Astrocyte (in vitro differentiated cells and primary cell): ENCODE data around the gene GIPC3. TPM values are rescaled to one million over a fixed set of nuclear protein-coding genes. Genes with fewer than 3 reads are reported as not detected.

Experiments used
- DNase-seq: peaks from one replicate; pipeline ENCODE4 v3.0.0-alpha.2; 2010; ENCODE audit warnings: low read depth
- FAIRE-seq: peaks from 2 replicates; lab custom pipeline; 2011; peaks lifted over from hg19 to GRCh38; lab: Jason Lieb, UNC
- H2AFZ ChIP-seq: 2 replicates; pipeline ENCODE4 v1.6.0; 2012; ENCODE audit warnings: low read depth, low read length, inconsistent platforms
- H3K27ac ChIP-seq: 2 replicates; pipeline ENCODE4 v1.5.1; 2011; ENCODE audit warnings: low read depth, low read length, inconsistent platforms
- H3K27me3 ChIP-seq: 2 replicates; pipeline ENCODE4 v1.6.0; 2011; ENCODE audit warnings: low read length, inconsistent platforms; ENCODE audit not compliant: insufficient read depth
- H3K36me3 ChIP-seq: 2 replicates; pipeline ENCODE4 v1.5.1; 2011; ENCODE audit warnings: low read length, inconsistent platforms; ENCODE audit not compliant: insufficient read depth
- H3K4me1 ChIP-seq: 2 replicates; pipeline ENCODE4 v1.5.1; 2011; ENCODE audit warnings: low read length, inconsistent platforms; ENCODE audit not compliant: insufficient read depth
- H3K4me2 ChIP-seq: 2 replicates; pipeline ENCODE4 v1.6.0; 2012; ENCODE audit warnings: low read length, inconsistent platforms
- H3K4me3 ChIP-seq: 2 replicates; pipeline ENCODE4 v1.5.1; 2011; ENCODE audit warnings: low read depth, mild to moderate bottlenecking, low read length, inconsistent platforms; ENCODE audit not compliant: insufficient read depth
- H3K79me2 ChIP-seq: 2 replicates; pipeline ENCODE4 v1.6.0; 2012; ENCODE audit warnings: mild to moderate bottlenecking, low read length, inconsistent platforms; ENCODE audit not compliant: insufficient read depth
- H3K9ac ChIP-seq: 2 replicates; pipeline ENCODE4 v1.6.0; 2012; ENCODE audit warnings: mild to moderate bottlenecking, low read length, inconsistent platforms
- H3K9me3 ChIP-seq: 2 replicates; pipeline ENCODE4 v1.5.1; 2012; ENCODE audit warnings: low read depth, mild to moderate bottlenecking, low read length, inconsistent platforms; ENCODE audit not compliant: insufficient read depth
- H4K20me1 ChIP-seq: 2 replicates; pipeline ENCODE4 v1.6.0; 2012; ENCODE audit warnings: low read length, inconsistent platforms; ENCODE audit not compliant: insufficient read depth
- H3K27ac Mint-ChIP-seq: one replicate; pipeline ENCODE4 v1.8.0; 2021; ENCODE audit warnings: mild to moderate bottlenecking, mixed read lengths; ENCODE audit not compliant: unreplicated experiment
- H3K27me3 Mint-ChIP-seq: one replicate; pipeline ENCODE4 v1.8.0; 2021; ENCODE audit warnings: low read depth, mixed read lengths; ENCODE audit not compliant: unreplicated experiment
- H3K36me3 Mint-ChIP-seq: one replicate; pipeline ENCODE4 v1.8.0; 2021; ENCODE audit warnings: low read depth, mixed read lengths; ENCODE audit not compliant: unreplicated experiment
- H3K4me1 Mint-ChIP-seq: one replicate; pipeline ENCODE4 v1.8.0; 2021; ENCODE audit warnings: low read depth, mixed read lengths; ENCODE audit not compliant: unreplicated experiment
- H3K4me3 Mint-ChIP-seq: one replicate; pipeline ENCODE4 v1.8.0; 2021; ENCODE audit warnings: mild to moderate bottlenecking, moderate library complexity, mixed read lengths; ENCODE audit not compliant: unreplicated experiment
- H3K9me3 Mint-ChIP-seq: one replicate; pipeline ENCODE4 v1.8.0; 2021; ENCODE audit warnings: mild to moderate bottlenecking, mixed read lengths; ENCODE audit not compliant: unreplicated experiment
- EZH2 ChIP-seq: IDR thresholded peaks from 2 replicates; pipeline ENCODE4 v1.6.1; 2012; ENCODE audit warnings: mild to moderate bottlenecking, low read length, inconsistent platforms; ENCODE audit not compliant: insufficient read depth
- total RNA-seq: library from RNA; stranded (reverse); gene quantifications from 2 replicates; pipeline ENCODE4 v1.2.1, GENCODE V29; 2021
- TF ChIP-seq, protein P1 (sequence below): IDR thresholded peaks from 2 replicates; pipeline ENCODE4 v1.5.1; 2011; ENCODE audit warnings: low read depth, mild to moderate bottlenecking, inconsistent platforms, low read length, moderate library complexity; ENCODE audit not compliant: insufficient read depth

Gene GIPC3
- total RNA-seq, 1 donor from 2014 or later = 0.09 TPM

GRCh38 chr19:3632098-3632497 lies 46.8 kb downstream of the GIPC3 start:
- FAIRE-seq (no peak), DNase-seq (no peak)
- no peak overlapping the region for H3K9ac ChIP-seq
- H3K27me3 Mint-ChIP-seq = no peaks in the 10 kb centered on the region
- H4K20me1 ChIP-seq = no peaks in the 10 kb centered on the region
- H3K9me3 Mint-ChIP-seq = no peaks in the 10 kb centered on the region
- no peaks in the 10 kb centered on the region for H3K36me3 ChIP-seq
- H3K9me3 ChIP-seq = no peaks in the 10 kb centered on the region
- H3K79me2 ChIP-seq = no peaks in the 10 kb centered on the region
- no peak overlapping the region for H3K27ac ChIP-seq
- H3K4me3 Mint-ChIP-seq = no peak overlapping the region
- H3K4me1 Mint-ChIP-seq = no peaks in the 10 kb centered on the region
- H3K36me3 Mint-ChIP-seq = peaks cover 4% of the 10 kb centered on the region
- TF ChIP-seq, protein P1, sequence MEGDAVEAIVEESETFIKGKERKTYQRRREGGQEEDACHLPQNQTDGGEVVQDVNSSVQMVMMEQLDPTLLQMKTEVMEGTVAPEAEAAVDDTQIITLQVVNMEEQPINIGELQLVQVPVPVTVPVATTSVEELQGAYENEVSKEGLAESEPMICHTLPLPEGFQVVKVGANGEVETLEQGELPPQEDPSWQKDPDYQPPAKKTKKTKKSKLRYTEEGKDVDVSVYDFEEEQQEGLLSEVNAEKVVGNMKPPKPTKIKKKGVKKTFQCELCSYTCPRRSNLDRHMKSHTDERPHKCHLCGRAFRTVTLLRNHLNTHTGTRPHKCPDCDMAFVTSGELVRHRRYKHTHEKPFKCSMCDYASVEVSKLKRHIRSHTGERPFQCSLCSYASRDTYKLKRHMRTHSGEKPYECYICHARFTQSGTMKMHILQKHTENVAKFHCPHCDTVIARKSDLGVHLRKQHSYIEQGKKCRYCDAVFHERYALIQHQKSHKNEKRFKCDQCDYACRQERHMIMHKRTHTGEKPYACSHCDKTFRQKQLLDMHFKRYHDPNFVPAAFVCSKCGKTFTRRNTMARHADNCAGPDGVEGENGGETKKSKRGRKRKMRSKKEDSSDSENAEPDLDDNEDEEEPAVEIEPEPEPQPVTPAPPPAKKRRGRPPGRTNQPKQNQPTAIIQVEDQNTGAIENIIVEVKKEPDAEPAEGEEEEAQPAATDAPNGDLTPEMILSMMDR = no peak
- H2AFZ ChIP-seq = no peak overlapping the region
- no peak overlapping the region for H3K4me3 ChIP-seq
- H3K4me1 ChIP-seq = no peaks in the 10 kb centered on the region
- H3K4me2 ChIP-seq = no peak overlapping the region
- no peak overlapping the region for H3K27ac Mint-ChIP-seq
- H3K27me3 ChIP-seq = no peaks in the 10 kb centered on the region

GRCh38 chr19:3632739-3633558 lies 47.7 kb downstream of the GIPC3 start:
- Histone ChIP-seq H3K79me2 (no peaks in the 10 kb centered on the region), H2AFZ (no peak overlapping the region), H3K27ac (no peak overlapping the region), H4K20me1 (no peaks in the 10 kb centered on the region), H3K4me2 (no peak overlapping the region), H3K4me1 (no peaks in the 10 kb centered on the region), H3K27me3 (no peaks in the 10 kb centered on the region), H3K36me3 (no peaks in the 10 kb centered on the region), H3K4me3 (no peak overlapping the region), H3K9ac (no peak overlapping the region), H3K9me3 (no peaks in the 10 kb centered on the region)
- Mint-ChIP-seq H3K4me3 (no peak overlapping the region), H3K27me3 (no peaks in the 10 kb centered on the region), H3K27ac (no peak overlapping the region), H3K4me1 (no peaks in the 10 kb centered on the region), H3K9me3 (no peaks in the 10 kb centered on the region), H3K36me3 (peaks cover 4% of the 10 kb centered on the region)
- DNase-seq = no peak
- no peak for FAIRE-seq
- TF ChIP-seq EZH2 = no peak
- TF ChIP-seq, protein P1 = no peak

- Mint-ChIP-seq H3K4me1 (no peaks in the 10 kb centered on the region), H3K36me3 (peaks cover 5% of the 10 kb centered on the region), H3K27ac (no peak overlapping the region), H3K4me3 (no peak overlapping the region), H3K27me3 (no peaks in the 10 kb centered on the region), H3K9me3 (no peaks in the 10 kb centered on the region)
- no peak overlapping the region for H3K4me2 ChIP-seq
- H2AFZ ChIP-seq = no peak overlapping the region
- no peaks in the 10 kb centered on the region for H3K9me3 ChIP-seq
- no peaks in the 10 kb centered on the region for H3K79me2 ChIP-seq
- no peaks in the 10 kb centered on the region for H3K4me1 ChIP-seq
- no peaks in the 10 kb centered on the region for H3K36me3 ChIP-seq
- FAIRE-seq (no peak), DNase-seq (no peak)
- no peaks in the 10 kb centered on the region for H4K20me1 ChIP-seq
- no peak overlapping the region for H3K9ac ChIP-seq
- H3K27me3 ChIP-seq = no peaks in the 10 kb centered on the region
- no peak overlapping the region for H3K27ac ChIP-seq
- TF ChIP-seq, protein P1 = no peak
- no peak for TF ChIP-seq EZH2
- H3K4me3 ChIP-seq = no peak overlapping the region
Measured at GRCh38 chr19:3633559-3633988, 48.3 kb downstream of the GIPC3 start.
